Articular chondrocyte of knee joint (primary cell): ENCODE results near the gene KLF4. TPM values are rescaled to one million over a fixed set of nuclear protein-coding genes. Genes with fewer than 3 reads are reported as not detected.

Experiments
- small RNA-seq: library from RNA; depleted of rRNA; stranded (forward); fragments of <200 nt; gene quantifications from one replicate; pipeline ENCODE3, GENCODE V24; 2012
- total RNA-seq: library from RNA; depleted of rRNA; stranded (reverse); fragments of >200 nt; gene quantifications from 2 replicates; pipeline ENCODE4 v1.2.3, GENCODE V29; 2012

The KLF4 gene
- total RNA-seq = 27.7 and 28.4 TPM in 2 replicates

DNA sequence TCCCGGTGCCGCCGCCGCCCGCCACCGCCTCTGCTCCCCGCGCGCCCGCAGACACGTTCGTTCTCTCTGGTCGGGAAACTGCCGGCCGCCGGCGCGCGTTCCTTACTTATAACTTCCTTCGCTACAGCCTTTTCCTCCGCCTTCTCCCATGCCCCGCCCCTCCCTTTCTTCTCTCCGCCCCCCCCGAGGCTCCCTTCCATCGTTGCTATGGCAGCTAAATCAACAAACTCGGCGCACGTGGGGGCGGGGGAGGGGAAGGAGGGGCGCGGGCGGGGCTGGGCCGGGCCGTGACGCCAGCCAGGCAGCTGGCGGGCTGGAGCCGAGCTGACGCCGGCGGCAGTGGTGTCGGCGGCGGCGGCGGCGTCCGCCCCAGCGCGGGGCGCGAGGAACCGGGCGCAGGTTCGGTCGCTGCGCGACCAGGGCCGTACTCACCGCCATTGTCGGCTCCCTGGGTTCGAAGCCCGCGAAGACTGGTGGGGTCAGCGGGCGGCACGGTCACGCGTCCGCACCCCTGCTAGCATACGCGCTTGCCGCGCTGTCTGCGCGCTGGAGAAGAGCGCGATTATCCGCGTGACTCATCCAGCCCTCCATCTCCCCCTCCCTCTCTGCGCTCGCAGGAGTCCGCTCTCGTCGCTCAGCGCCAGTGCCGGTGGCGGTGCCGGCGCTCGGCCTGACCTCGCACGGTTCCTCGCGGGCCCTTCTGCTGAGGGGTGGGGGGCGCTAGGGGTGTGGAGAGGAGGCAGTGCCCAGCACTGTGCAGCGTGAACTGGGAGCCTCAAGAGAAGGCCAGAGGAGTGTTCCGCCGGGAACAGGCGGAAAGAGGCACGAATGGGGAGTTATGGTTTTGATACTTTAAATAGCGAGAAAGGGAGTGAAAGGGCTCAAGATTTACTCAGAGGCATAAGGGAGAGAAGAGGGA is at the start of gene KLF4:
TSS of gene KLF4 (minus strand) at position 83 of the 919 bp plus-strand sequence. CDS start 597 bp downstream, outside the sequence.

Small RNA genes lying within 50 kb of the gene (small RNA-seq; reads per million reads assigned to genes)
- not detected for gene HMGN2P32
- not detected for gene RNU6-492P

Other genes with a start within 250 kb of the KLF4 start
- gene RAD23B, start 206.5 kb downstream of the KLF4 start, total RNA-seq = 184 and 199 TPM in 2 replicates